Occipital lobe (tissue), 2 donors: ENCODE results near the gene TNPO2. TPM values are rescaled to one million over a fixed set of nuclear protein-coding genes. Genes with fewer than 3 reads are reported as not detected.
"Not testable (repeated sequence)": the region's sequence is repeated elsewhere in the genome, so short reads cannot be mapped to it uniquely, and the experiment has no call there.

Source experiments
- DNase-seq: peaks from one replicate; lab custom pipeline; 2025; lab: John Stamatoyannopoulos, UW
- total RNA-seq: library from RNA; depleted of rRNA; stranded (reverse); fragments of >200 nt; gene quantifications from one replicate; pipeline ENCODE4 v1.2.3, GENCODE V29; 2014

The TNPO2 gene
- total RNA-seq, 1 donor from 2014 or later: 54.0 TPM

DNA sequence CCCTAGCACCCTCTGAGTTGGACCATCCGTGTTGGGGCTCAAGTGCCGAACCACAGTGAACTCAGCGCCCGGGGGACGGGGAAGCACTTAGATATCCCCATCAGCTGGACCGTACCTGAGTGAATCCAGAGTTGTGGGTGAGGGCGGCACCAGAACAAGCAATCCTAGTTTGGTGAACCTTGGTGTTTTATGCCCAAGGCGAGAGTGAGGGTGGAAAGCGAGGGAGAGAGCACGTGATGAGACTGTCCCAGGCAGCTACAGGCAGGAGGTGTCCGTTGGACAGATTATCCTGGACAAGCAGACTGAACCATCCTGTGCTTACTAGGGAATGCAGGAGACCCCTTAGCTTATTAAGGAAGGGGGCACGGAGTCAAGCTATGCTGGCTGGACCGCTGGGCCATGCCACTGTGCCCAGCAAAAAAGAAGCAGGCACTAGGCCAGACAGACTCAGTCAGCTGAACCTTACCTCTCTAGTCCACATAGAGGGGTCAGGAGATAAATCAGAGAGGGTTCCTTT is 14.2 kb upstream of the TNPO2 start:
- no peak for DNase-seq

DNA sequence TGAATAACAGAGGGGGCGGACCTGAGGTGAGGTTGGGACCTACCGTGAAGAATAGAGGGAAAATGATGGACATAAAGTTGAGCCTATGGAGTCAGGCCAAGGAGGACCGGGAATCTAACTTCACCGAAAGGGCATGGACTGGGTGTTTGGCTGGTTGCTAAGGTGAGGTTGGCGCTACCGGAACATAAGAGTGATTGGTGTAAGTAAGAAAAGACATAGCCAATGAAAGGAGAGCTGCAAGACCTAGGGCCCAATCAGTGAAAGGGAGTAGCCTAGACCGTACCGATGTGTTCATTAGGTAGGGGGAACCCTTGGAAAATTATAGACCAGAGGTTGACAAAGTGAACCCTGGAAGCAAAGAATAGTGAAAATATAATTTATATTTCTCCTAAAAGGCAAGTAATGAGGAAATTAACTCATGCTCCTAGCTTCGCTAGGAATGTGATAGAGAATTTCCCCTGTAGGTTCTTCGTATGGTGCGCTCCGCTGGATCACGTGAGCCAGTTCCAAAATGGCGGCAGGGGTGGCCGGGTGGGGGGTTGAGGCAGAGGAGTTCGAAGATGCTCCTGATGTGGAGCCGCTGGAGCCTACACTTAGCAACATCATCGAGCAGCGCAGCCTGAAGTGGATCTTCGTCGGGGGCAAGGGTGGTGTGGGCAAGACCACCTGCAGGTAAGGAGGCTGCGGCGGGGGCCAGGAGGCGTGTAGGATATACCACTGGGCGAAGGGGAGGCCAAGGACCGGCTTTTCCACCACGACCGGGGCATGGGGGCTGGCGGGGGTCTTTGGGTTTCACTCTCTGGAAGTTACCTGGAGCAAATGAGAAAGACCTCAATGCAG is 13.5 kb upstream of the TNPO2 start, which contains the start of gene GET3:
GET3 (plus strand) TSS at position 503 of the 840 bp plus-strand sequence; CDS start at position 512, 9 bp downstream.
- DNase-seq: peak; percentile 94

DNA sequence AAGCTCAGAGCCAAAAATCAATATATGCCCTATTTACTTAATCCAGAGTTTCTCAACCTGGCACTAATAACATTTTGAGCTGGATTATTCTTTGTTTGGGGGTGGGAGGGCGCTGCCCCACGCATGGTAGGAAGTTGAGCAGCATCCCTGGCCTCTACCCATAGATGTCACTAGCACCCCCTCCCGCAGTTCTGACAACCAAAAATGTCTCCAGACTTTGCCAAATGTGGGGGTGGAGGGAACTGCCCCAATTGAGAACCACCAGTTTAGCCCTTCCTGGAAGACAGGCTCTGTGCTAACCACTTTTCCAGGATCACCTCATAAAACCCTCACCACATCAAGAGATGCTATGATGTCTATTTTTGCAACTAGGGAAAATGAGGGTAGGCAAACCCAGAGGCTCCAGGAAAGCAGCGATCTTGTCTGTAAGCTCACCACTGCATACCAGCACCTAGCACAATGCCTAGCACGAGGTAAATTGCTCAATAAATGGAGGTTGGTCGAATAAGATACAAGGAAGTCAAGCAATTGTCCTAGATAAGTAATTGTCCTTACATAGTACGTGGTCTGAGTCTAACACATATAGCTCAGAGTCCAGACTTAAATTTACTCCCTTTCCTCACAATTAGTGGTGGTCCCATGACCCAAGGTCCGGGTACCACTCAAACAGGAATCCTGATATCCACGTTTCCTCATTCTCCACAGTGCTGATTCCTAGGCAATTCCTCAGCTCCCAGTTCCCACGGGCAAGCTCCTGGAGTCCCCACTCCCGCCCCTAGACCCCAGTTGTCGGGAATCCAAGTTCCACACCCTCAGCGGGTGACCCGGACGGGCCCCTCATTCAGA is 9.9 kb upstream of the TNPO2 start:
- DNase-seq: no peak

DNA sequence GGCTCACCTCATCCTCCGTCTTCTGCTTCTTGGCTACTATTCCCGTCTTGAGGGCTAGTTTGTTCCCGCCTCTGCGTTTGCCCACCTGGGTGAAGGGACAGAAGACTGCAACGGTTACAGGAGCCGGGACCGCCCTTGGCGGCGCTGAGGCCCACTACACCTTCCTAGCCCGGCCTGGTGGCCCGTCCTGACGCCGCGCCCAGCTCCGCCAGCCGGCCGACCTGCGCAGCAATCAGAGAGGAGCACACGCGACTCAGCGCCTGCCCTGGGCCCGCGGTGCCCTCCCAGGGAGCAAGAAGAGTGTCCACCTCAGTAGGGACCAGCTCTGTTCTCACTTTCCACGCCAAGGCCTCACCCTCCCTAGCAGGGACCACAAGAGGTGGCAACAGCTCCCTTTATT is 7.6 kb upstream of the TNPO2 start:
- DNase-seq: no peak

DNA sequence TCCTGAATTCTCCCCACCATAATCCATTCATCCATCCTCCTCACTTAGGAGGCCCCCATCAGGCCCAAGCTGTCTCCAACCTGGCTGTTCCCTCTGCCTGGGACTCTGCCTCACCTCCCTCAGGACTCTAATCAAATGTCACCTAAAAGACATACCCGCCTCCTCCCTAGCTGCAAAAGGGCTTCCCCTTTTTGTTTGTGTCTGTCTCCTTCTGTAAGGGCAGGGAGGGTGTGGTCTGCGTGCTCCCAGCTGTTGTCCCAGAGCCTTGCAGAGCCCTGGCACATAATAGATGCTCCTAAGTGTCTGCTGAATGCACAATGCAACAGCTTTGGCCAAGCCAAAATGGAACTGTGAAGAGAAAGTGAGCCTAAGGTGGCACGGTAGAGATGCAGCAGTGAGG is 6.3 kb upstream of the TNPO2 start:
- no peak for DNase-seq

DNA sequence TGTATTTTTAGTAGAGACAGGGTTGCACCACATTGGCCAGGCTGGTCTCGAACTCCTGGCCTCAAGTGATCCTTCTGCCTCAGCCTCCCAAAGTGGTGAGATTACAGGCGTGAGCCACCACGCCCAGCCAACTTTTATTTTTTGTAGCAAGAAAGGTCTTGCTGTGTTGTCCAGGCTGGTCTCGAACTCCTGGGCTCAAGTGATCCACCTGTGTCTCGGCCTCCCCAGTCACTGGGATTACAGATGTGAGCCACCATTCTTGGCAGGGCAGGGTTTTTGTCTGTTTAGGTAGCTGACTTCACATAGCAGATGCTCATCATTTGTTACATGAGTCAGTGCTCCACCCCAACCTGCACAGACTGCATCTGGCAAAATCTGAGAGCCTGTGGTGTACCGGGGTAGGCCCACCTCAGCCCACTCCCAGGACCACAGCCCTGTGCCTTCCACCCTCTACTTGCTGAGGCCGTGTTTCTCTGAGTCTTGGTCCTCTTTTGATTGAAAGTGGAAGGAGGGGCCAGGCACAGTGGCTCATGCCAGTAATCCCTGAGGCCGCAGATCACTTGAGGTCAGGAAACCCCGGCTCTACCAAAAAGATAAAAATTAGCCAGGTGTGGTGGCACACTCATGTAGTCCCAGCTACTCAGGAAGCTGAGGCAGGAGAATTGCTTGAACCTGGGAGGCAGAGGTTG is 4.2 kb upstream of the TNPO2 start:
- no peak for DNase-seq

DNA sequence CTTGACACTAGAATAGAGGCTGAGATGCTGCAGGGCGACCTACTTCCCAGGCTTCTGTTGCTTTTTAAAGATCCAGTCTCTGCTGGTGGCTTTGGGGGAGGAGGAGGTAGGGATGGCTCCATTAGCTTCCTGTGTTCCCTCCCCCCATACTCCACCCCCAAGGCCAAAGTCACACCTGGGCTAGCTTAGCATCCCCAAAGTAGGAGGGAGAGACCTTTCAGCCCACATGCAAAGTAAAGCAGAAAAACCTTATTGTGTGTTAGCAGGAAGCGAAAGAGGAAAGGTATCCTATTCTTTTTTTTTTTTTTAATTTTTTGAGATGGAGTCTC is 3.2 kb upstream of the TNPO2 start:
- no peak for DNase-seq

DNA sequence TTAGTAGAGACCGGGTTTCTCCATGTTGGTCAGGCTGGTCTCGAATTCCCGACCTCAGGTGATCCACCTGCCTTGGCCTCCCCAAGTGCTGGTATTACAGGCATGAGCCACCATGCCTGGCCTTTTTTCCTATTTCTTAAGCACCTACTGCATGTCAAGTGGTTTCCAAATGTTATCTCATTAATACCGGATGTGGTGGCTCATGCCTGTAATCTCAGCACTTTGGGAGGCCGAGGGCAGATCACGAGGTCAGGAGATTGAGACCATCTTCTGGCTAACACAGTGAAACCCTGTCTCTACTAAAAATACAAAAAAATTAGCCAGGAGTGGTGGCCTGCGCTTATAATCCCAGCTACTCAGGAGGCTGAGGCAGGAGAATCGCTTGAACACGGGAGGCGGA is 1.9 kb upstream of the TNPO2 start:
- DNase-seq: not testable (repeated sequence)

DNA sequence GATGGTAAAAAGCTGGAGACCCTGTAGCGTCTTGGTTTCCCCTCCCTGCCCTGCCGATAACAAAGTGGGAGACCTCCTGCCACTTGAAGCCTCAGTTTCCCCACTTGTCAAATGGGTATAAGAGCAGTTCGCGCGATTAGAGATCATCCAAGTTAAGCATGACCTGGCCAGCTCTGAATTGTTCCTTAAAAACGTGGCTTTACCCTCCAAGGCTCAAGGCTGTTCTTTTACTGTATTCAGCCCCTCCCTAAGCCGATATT is 421 bp downstream of the TNPO2 start:
- DNase-seq: no peak

DNA sequence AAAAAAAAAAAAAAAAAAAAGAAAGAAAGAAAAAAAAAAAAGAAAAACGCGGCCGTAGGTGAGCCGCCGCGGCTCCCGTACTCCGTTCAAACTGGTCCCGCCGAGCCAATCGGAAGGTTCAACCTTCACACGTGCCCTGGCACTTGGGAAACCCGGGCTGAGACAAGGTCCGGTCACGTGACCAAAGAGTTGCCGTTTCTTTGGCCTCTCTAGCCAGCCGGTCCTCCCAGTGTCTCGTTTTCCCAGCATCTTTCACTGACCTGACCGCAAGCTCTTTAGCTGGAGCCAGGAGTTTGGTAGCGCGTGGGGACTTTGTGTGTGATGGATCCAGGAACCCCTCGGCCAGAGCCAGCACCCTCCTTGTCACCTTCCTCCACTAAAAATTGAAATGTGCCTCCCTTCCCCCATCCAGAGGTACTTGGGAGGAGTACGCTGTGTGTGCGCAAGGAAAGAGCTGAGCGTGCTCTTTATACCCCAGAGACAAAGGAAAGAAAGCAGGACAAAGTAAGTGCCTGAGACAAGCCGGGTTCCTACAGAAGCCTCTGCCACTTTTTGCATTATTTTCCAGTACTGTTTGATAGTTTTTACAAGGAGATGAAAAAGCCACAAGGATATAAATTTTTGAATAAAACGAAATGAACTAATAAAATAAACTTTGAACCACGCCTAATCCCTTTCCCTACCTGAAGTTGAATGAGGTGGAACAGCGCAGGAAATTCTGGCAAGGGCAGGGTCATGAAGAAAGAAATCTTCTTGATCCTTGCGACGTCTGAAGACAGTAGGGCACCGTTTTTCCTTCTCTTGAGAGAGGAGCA is 959 bp downstream of the TNPO2 start:
- DNase-seq: peak; percentile 91

DNA sequence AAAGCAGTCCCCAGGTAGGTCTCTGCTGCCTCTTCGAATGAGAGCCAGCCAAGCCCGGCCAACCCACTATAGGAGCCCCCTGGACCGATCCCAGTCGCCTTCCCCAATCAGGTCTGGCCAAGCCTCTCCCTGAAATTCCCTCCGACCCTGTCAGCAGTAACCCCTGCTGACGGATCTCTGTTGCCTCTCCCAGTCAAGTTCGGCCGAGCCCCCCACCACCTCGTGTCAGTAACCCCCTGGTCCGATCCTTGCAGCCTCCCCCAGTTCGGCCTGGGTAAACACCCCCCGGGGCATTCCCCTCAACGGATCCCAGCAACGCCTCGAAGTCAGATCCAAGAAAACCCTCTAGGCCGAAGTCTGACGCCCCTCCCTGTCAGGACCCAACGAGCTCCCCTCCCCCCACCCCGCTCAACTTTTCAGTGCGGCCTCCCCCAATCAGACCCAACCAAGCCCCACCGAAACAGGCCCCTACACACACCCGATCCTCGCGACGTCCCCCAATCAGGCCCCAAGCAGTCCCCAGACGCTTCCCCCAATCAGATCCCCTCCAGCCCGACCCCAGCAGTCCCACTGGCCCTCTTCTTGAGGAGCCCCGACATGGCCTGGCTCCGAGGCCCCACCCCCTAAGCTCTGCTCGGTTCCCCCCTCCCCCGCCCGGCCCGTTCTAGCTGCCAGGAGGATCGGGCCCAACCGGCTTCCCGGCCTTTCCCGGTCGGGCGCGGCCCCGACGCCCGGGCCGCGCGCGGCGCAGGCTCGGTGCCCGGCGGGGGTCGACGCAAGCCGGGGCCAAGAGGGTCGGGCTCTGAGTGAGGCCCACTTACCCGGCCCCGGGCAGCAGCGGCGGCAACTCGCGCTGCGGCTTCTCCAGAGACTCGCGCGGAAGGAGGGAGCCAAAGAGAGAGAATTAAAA is 1.8 kb downstream of the TNPO2 start:
- DNase-seq: peak; percentile 45

DNA sequence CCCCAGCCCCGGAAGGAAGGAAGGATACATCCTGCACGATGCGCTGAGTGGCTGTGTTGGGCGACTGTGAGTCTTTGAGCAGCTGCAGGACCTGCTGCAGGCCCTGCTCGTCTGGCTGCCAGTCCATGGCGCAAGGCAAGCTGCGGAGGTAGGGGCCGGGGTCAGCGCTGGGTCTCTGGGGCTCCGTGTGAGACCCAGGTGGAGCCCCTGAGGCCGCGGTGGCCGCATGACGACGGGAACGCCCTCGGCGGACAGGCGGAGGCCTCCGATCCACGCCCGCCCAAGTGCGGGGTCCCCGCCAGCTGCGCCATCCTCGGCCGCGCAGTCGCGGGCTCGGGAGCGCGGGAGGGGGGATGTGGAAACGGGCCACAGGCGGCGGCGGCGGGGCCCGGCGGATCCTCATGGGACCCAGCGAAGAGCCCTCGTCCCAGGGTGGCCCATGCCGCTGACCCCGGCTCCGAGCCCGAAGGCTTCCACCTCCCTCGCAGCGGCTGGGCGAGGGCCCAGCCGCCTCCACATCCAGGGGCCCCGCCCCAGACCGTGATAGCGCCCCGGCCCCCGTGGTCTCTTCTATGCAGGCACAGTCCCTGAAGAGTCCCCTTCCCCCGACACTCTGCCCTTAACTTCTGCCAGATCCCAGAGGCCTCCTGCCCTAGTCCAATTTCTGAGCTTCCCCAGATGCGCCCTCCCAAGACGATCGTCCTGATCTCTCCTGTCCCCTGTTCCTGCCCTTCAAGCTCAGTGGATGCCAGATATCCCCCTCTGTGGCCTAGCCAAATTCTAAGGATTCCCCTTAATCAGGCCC is 2.7 kb downstream of the TNPO2 start:
- no peak for DNase-seq

DNA sequence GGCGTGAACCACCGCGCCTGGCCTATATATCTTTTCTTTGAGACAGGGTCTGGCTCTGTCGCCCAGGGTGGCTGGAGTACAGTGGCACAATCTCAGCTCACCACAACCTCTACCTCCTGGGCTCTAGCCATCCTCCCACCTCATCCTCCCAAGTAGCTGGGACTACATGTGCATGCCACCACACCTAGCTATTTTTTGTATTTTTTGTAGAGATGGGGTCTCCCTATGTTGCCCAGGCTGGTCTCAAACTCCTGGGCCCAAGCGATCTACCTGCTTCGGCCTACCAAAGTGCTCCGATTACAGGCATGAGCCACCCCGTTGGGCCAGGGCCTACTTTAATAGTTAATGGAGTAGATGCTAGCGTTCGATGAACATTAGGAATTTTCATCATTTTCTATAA is 3.4 kb downstream of the TNPO2 start:
- DNase-seq: no peak

DNA sequence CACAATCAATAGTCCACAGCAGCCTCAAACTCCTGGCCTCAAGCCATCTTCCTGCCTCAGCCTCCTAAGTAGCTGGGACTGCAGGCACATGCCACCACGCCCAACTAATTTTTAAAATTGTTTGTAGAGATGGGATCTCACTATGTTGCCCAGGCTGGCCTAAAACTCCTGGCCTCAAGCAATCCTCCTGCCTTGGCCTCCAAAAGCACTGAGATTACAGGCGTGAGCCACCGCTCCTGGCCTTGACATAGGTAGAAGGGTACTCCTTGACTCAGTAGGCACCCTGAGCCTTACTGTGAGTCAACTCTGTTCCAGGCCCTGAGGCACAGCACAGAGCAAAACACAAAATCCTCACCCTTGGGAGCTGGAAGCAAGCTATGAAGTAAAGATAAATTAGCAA is 7.8 kb downstream of the TNPO2 start:
- DNase-seq: no peak

DNA sequence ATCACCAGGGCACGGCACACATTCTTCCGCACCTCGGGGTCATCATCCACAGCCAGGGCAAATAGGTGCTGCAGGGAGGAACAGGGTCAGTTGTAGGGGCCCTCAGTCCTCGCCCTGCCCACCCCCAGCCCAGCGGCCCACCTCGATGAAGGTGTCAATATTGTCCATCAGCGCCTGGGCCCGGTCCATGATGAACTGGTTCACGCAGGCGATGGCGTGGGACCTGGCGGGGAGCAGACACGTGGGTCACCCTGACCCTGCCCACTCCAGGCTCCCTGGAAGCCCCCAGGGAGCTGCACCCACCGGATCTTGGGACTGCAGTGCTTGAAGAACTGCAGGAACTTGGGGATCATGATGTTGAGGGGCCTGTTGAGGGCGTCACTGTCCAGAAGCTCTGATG is 8.6 kb downstream of the TNPO2 start:
- no peak for DNase-seq

DNA sequence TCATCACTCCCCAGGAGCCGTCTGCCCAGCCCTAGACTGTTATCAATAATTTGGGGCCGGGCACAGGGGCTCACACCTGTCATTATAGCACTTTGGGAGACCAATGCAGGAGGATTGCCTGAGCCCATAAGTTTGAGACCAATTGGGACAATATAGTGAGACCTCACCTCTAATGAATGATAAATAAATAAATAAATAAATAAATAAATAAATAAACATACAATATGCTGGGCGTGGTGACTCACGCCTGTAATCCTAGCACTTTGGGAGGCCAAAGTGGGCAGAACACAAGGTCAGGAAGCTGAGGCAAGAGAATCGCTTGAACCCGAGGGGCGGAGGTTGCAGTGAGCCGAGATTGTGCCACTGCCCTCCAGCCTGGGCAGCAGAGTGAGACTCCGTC is 10.4 kb downstream of the TNPO2 start:
- DNase-seq: not testable (repeated sequence)

DNA sequence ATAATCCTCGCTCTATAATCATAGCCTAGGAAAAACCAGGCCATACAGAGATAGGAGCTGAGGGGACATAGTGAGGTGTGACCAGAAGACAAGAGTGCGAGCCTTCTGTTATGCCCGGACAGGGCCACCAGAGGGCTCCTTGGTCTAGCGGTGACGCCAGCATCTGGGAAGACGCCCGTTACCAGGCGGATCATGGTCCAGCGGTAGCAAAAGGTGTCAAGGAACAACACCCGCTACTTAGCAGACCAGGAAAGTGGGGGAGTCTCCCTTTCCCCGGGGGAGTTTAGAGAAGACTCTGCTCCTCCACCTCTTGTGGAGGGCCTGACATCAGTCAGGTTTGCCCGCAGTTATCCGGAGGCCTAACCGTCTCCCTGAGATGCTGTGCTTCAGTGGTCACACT is 11.7 kb downstream of the TNPO2 start:
- not testable (repeated sequence) for DNase-seq

DNA sequence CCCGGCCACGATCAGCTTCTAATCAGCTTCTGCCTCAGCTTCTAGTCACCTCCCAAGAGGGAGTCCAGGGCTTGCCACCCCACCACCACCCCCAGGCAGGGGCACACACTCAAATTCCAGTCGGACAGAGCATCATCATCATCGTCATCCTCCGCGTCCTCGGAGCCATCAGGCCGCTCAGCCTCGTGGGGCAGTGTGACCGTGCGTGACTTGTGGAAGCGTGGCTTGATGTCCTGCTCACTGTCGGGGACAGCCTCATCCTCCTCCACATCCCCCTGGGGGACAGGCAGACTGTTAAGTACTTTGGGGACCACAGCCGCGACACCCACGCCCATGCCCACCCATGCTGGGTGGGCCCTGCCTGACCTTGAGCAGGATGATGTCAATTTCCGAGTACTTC is 12.5 kb downstream of the TNPO2 start:
- no peak for DNase-seq

DNA sequence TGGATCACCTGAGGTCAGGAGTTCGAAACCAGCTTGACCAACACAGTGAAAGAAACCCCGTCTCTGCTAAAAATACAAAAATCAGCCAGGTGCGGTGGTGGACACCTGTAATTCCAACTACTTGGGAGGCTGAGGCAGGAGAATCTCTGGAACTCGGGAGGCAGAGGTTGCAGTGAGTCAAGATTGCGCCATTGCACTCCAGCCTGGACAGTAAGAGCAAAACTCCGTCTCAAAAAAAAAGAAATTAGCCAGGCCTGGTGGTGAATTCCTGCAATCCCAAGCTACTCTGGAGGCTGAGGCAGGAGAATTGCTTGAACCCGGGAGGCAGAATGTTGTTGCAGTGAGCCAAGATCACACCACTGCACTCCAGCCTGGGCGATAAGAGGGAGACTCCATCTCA is 15.1 kb downstream of the TNPO2 start:
- DNase-seq: no peak
